PC-9 (cell line): ENCODE measurements around the gene GCK. TPM values are rescaled to one million over a fixed set of nuclear protein-coding genes. Genes with fewer than 3 reads are reported as not detected.

Experiments
- BruUV-seq: library from RNA; stranded (reverse); fragments of 400-500 nt; replicated peaks from 2 replicates; lab custom pipeline; 2021; lab: Mats Ljungman, UMichigan
- CTCF ChIA-PET: fragments of 300-600 bp; sonication (Branson Sonifier 250); formaldehyde crosslinking; loops from one replicate; lab custom pipeline; 2022; ENCODE audit warnings: antibody characterized with exemption; lab: Charles Lee
- POLR2A ChIA-PET: fragments of 300-600 bp; sonication (Branson Sonifier 250); formaldehyde crosslinking; loops from one replicate; lab custom pipeline; 2022; ENCODE audit warnings: antibody characterized with exemption; ENCODE audit not compliant: unreplicated experiment; lab: Charles Lee
- DNase-seq, 2 experiments: peaks; one replicate each; pipeline versions ENCODE4 v3.0.0 to v3.0.0-alpha.2; 2015 to 2022; ENCODE audit warnings: mixed read lengths in 1 of 2
- H2AFZ ChIP-seq: fragments of 200-600 bp; sonication (generic); 2 replicates; pipeline ENCODE4 v1.8.1; 2017; ENCODE audit warnings: antibody characterized with exemption
- H3F3A ChIP-seq: fragments of 200-600 bp; sonication (generic); 2 replicates; pipeline ENCODE4 v1.8.1; 2017; ENCODE audit warnings: antibody characterized with exemption, mild to moderate bottlenecking, low read depth; ENCODE audit not compliant: insufficient read depth
- H3K27ac ChIP-seq: fragments of 200-600 bp; sonication (generic); 2 replicates; pipeline ENCODE4 v1.6.1; 2016; ENCODE audit warnings: mixed run types
- H3K27me3 ChIP-seq: fragments of 200-600 bp; sonication (generic); 2 replicates; pipeline ENCODE4 v1.6.1; 2016; ENCODE audit warnings: low read depth, mixed run types; ENCODE audit not compliant: insufficient read depth
- H3K36me3 ChIP-seq: fragments of 200-600 bp; sonication (generic); 2 replicates; pipeline ENCODE4 v1.6.1; 2016; ENCODE audit warnings: low read depth, mixed run types
- H3K4me1 ChIP-seq: fragments of 200-600 bp; sonication (generic); replicated peaks from 2 replicates; pipeline ENCODE4 v1.6.1; 2016; ENCODE audit warnings: mixed run types; ENCODE audit not compliant: insufficient read depth
- H3K4me2 ChIP-seq: fragments of 200-600 bp; sonication (generic); 2 replicates; pipeline ENCODE4 v1.6.1; 2017; ENCODE audit warnings: mixed run types
- H3K4me3 ChIP-seq: fragments of 200-600 bp; sonication (generic); 2 replicates; pipeline ENCODE4 v1.6.1; 2016; ENCODE audit warnings: mixed run types
- H3K79me2 ChIP-seq: fragments of 200-600 bp; sonication (generic); 2 replicates; pipeline ENCODE4 v1.6.1; 2017; ENCODE audit warnings: low read depth, mixed run types
- H3K9me2 ChIP-seq: fragments of 200-600 bp; sonication (generic); 2 replicates; pipeline ENCODE4 v1.8.1; 2017; ENCODE audit warnings: mild to moderate bottlenecking; ENCODE audit not compliant: insufficient read depth
- H3K9me3 ChIP-seq: fragments of 200-600 bp; sonication (generic); 2 replicates; pipeline ENCODE4 v1.8.1; 2016; ENCODE audit warnings: low read depth; ENCODE audit not compliant: insufficient read depth
- H4K20me1 ChIP-seq: fragments of 200-600 bp; sonication (generic); 2 replicates; pipeline ENCODE4 v1.8.1; 2017; ENCODE audit not compliant: insufficient read depth
- EZH2 ChIP-seq: fragments of 200-600 bp; sonication (generic); IDR thresholded peaks from 2 replicates; pipeline ENCODE4 v1.8.0; 2017; ENCODE audit warnings: antibody characterized with exemption, low read depth
- intact Hi-C: fragments of 100-400 bp; cut with micrococcal nuclease; formaldehyde crosslinking; loops from one replicate; pipeline ENCODE4 v1.10.0; 2022; ENCODE audit not compliant: unreplicated experiment
- total RNA-seq: library from RNA; stranded (reverse); gene quantifications from 2 replicates; pipeline ENCODE4 v1.2.3, GENCODE V29; 2021
- TF ChIP-seq, protein P1 (sequence below): fragments of 200-600 bp; sonication (generic); conservative IDR thresholded peaks from 2 replicates; pipeline ENCODE4 v1.6.1; 2017; ENCODE audit warnings: mixed run types, antibody characterized with exemption, mild to moderate bottlenecking, moderate library complexity

GCK gene
- total RNA-seq, 1 experiment from 2014 or later = not detected

DNA sequence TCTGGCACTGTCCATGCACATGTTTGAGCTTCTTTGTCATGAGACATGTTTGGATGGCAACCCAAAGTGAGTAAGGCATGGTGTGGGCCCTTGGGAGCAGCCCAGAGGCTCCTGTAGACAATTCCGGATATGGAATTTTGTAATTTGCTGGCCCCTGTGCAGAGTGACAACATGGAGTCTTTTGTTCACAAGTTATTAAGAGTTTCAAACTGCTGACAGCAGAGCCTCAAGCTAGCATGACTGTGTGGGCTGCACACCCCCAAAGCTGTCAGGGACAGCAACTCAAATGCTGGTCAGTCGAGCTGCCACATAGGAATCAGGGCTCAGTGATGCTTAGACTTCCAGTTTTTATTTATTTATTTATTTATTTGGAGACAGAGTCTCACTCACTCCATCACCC lies 41.1 kb downstream of the GCK start:
- CTCF ChIA-PET = interaction anchor here (0.6 kb wide), 1 partner anchor 53 kb away, joined by 3 read pairs; the partner anchor contains the start of gene YKT6
- Histone ChIP-seq H3K4me2 (no peak overlapping the region), H3K27me3 (no peaks in the 10 kb centered on the region), H3K4me1 (peaks cover 14% of the 10 kb centered on the region), H3K27ac (no peak overlapping the region), H3K4me3 (no peak overlapping the region), H4K20me1 (no peaks in the 10 kb centered on the region), H2AFZ (no peak overlapping the region), H3F3A (peaks cover 4% of the 10 kb centered on the region; the same call in 1 of the 2 replicates), H3K36me3 (no peaks in the 10 kb centered on the region), H3K9me2 (no peaks in the 10 kb centered on the region), H3K79me2 (no peaks in the 10 kb centered on the region), H3K9me3 (no peaks in the 10 kb centered on the region)
- intact Hi-C loops = no loop called here
- POLR2A ChIA-PET = no interaction called here
- no peak for TF ChIP-seq EZH2
- TF ChIP-seq, protein P1, sequence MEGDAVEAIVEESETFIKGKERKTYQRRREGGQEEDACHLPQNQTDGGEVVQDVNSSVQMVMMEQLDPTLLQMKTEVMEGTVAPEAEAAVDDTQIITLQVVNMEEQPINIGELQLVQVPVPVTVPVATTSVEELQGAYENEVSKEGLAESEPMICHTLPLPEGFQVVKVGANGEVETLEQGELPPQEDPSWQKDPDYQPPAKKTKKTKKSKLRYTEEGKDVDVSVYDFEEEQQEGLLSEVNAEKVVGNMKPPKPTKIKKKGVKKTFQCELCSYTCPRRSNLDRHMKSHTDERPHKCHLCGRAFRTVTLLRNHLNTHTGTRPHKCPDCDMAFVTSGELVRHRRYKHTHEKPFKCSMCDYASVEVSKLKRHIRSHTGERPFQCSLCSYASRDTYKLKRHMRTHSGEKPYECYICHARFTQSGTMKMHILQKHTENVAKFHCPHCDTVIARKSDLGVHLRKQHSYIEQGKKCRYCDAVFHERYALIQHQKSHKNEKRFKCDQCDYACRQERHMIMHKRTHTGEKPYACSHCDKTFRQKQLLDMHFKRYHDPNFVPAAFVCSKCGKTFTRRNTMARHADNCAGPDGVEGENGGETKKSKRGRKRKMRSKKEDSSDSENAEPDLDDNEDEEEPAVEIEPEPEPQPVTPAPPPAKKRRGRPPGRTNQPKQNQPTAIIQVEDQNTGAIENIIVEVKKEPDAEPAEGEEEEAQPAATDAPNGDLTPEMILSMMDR = no peak
- BruUV-seq = no TSS peak
- no peak for DNase-seq

DNA sequence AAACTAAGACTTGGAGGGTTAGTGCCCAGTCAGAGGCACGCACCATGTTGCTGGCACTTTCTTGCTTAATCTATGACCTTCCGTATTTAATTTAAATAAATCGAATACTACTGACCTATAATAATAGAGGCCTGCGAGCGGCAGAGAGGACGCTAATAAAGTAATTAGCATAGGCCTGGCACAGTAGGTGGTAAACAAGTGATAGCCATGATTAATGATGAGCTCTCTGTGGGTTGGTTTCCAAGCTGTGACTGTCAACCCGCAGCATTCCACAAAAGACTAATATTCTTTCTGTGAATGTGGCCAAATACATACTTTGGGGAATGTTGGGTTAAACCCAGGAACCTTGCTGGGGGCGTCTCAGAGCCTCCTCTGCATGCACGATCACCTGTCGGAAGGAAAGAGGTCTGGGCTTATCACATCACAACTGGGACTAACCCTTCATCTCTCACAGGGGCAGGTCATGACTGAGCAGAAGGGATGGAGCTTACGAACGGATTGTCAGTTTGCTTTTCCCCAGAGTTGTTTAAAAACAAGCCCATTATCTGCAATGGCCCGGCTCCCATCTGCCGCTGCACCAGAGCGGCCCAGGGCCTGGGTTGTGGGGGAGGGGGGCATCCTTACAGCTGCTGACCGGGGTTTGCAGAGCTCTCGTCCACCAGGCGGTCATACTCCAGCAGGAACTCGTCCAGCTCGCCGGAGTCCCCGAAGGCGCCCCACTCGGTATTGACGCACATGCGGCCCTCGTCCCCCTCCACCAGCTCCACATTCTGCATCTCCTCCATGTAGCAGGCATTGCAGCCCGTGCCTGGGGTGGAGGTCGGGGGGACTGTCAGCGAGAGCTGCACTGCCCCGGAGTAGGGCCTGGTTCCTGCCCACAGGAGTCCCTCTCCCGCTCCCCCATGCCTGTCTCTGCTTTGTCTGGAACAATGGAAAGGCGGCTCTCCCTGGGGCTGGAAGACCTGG lies 41.9 kb downstream of the GCK start:
- H4K20me1 ChIP-seq = no peaks in the 10 kb centered on the region
- no peak overlapping the region for H3K27ac ChIP-seq
- no peaks in the 10 kb centered on the region for H3K79me2 ChIP-seq
- ChIA-PET POLR2A (no interaction called here), CTCF (no interaction called here)
- H3K9me3 ChIP-seq = no peaks in the 10 kb centered on the region
- no peaks in the 10 kb centered on the region for H3K9me2 ChIP-seq
- no peak for DNase-seq
- H3K27me3 ChIP-seq = no peaks in the 10 kb centered on the region
- H2AFZ ChIP-seq = no peak overlapping the region
- H3K36me3 ChIP-seq = no peaks in the 10 kb centered on the region
- intact Hi-C loops = no loop called here
- TF ChIP-seq EZH2 = no peak
- TF ChIP-seq, protein P1 = no peak
- H3F3A ChIP-seq = peaks cover 5% of the 10 kb centered on the region; the same call in 1 of the 2 replicates
- no peak overlapping the region for H3K4me3 ChIP-seq
- H3K4me2 ChIP-seq = no peak overlapping the region
- BruUV-seq = no TSS peak
- peaks cover 14% of the 10 kb centered on the region for H3K4me1 ChIP-seq

DNA sequence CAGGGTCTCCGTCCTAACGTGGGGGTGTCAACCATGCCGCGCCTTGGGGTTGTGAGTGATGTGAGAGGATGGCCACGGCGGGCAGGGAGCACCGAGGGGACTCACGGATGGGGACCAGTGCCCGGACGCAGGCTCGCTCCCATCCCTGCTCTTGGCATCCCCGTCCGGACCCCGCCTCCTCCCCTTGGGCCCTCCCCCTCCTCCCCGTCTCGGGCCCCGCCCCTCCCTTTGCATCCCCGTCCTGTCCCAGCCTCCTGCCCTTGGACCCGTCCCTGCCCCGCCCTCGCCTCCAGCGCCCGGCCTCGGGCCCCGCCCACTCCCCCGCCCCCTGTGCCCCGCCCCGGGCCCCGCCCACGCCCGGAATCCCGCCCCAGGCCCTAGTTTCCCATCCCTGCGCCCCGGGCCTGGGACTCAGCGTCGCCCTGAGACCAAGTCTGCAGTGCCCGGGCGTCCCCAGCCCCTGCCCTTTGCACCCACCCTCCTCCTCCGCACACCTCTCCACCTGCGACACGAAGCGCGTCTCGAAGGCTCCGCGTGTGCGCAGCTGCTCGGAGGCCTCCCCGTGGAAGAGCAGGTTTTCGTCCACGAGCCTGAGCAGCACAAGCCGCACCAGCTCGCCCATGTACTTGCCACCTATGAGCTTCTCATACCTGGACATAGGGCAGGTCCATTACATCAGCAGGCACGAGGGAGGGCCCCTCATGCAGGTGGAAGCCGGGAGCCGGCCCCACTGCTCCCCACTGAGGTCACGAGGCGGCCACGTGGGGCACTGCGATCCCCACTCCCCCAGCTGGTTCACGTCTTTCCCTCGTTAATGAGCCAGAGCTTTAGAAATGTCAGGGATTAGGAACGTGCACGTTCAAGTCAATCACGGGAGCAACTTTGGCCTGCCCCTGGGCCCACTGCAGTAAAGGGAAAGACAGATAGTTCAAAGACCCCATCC lies 43.0 kb downstream of the GCK start:
- Histone ChIP-seq H2AFZ (no peak overlapping the region), H3K79me2 (no peaks in the 10 kb centered on the region), H4K20me1 (no peaks in the 10 kb centered on the region), H3K36me3 (no peaks in the 10 kb centered on the region), H3K27ac (no peak overlapping the region), H3K4me3 (no peak overlapping the region), H3K4me1 (peaks cover 14% of the 10 kb centered on the region), H3K27me3 (no peaks in the 10 kb centered on the region), H3F3A (peaks cover 5% of the 10 kb centered on the region; the same call in 1 of the 2 replicates), H3K9me3 (no peaks in the 10 kb centered on the region), H3K9me2 (no peaks in the 10 kb centered on the region), H3K4me2 (no peak overlapping the region)
- no TSS peak for BruUV-seq
- POLR2A ChIA-PET = no interaction called here
- CTCF ChIA-PET = no interaction called here
- TF ChIP-seq EZH2 = no peak
- TF ChIP-seq, protein P1 = no peak
- intact Hi-C loops = no loop called here
- DNase-seq = no peak
